Limb (tissue), 2 donors: ENCODE results near the gene MCF2L.

Source experiments
- DNase-seq, 2 donors: peaks; one replicate each; pipeline ENCODE4 v3.0.0-alpha.2; 2016; ENCODE audit errors: extremely low spot score in 2 of 2

MCF2L gene

GRCh38 chr13:113031465-113031864 is 62.5 kb downstream of the MCF2L start:
- no peak for DNase-seq

- no peak for DNase-seq
Observed at GRCh38 chr13:113032291-113032690, 63.3 kb downstream of the MCF2L start.

GRCh38 chr13:113033054-113033850 is 64.2 kb downstream of the MCF2L start:
- DNase-seq: no peak

GRCh38 chr13:113034451-113035212 is 65.6 kb downstream of the MCF2L start:
- peak; percentile 35 to 64 for DNase-seq

GRCh38 chr13:113035213-113035800 is 66.3 kb downstream of the MCF2L start:
- no peak for DNase-seq

- DNase-seq: no peak
Observed at GRCh38 chr13:113036401-113036800, 67.4 kb downstream of the MCF2L start.

- DNase-seq: no peak
Observed at GRCh38 chr13:113040031-113040430, 71.0 kb downstream of the MCF2L start.

- peak in 1 of 2 donors; percentile 15 for DNase-seq
Observed at GRCh38 chr13:113040597-113041292, 71.7 kb downstream of the MCF2L start.

- no peak for DNase-seq
Observed at GRCh38 chr13:113041293-113041690, 72.3 kb downstream of the MCF2L start.

GRCh38 chr13:113041896-113042295 is 72.9 kb downstream of the MCF2L start:
- DNase-seq: peak in 1 of 2 donors; percentile 9

GRCh38 chr13:113042456-113042855 is 73.4 kb downstream of the MCF2L start:
- DNase-seq: no peak

- no peak for DNase-seq
Observed at GRCh38 chr13:113043001-113043630, 74.1 kb downstream of the MCF2L start.

- no peak for DNase-seq
Observed at GRCh38 chr13:113043931-113044330, 74.9 kb downstream of the MCF2L start.

GRCh38 chr13:113044391-113045114 is 75.5 kb downstream of the MCF2L start:
- no peak for DNase-seq

- no peak for DNase-seq
Observed at GRCh38 chr13:113045251-113046127, 76.5 kb downstream of the MCF2L start.

- no peak for DNase-seq
Observed at GRCh38 chr13:113046128-113046882, 77.3 kb downstream of the MCF2L start.

GRCh38 chr13:113046883-113047244 is 77.8 kb downstream of the MCF2L start:
- no peak for DNase-seq

- no peak for DNase-seq
Observed at GRCh38 chr13:113047587-113047986, 78.6 kb downstream of the MCF2L start.

GRCh38 chr13:113048766-113049165 is 79.8 kb downstream of the MCF2L start:
- DNase-seq: no peak
